K562 treated with DMSO at 1 percent for 12 hours (cell line): Measurements from ENCODE around the gene UTS2. TPM values are rescaled to one million over a fixed set of nuclear protein-coding genes. Genes with fewer than 3 reads are reported as not detected.

Experiments
- total RNA-seq: library from RNA; unstranded; fragments of 300-600 nt; gene quantifications from 2 replicates; pipeline ENCODE4 v1.2.3, GENCODE V29; 2022; ENCODE audit not compliant: insufficient read depth

Gene UTS2, protein sequence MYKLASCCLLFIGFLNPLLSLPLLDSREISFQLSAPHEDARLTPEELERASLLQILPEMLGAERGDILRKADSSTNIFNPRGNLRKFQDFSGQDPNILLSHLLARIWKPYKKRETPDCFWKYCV
- total RNA-seq = not detected in 2 replicates

DNA sequence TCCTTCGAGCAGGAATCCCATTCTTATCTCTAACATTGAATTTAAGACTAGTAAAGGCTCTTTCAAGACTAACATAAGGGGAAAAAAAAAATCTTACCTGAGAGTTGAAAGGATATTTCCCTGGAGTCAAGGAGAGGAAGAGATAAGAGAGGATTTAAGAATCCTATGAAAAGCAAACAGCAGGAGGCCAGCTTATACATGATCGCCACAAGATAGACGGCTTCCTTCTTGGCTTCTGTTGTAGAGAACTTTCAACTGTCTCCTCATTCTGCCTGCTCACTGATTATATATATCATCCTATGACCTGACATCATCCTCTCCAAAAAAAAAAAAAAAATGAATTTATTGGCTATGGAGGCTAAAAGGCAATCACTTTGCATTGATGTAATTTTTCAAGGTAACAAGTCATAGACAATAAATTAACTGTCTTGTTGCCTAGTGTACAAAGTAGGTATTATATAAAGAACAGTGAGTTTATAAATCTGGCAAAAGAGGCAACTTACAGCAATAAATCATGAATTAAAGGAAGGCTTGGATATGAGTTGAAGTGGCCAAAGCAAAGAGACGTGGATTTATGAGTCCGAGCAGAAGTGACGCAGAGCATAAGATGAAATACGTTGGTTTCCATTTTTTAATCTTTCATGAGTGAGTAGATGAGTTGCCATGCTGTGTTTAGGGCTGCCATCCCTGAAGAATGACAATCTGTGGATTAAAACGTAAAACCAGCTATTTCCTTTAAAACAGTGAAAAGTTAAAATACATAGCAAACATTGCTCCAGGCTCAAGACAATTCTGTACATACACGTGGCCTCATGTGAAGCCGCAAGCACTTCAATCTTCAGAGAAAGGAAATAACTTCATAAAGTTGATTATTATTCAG is at the start of gene UTS2:
TSS of gene UTS2 (minus strand) at position 262 of the 880 bp plus-strand sequence. CDS start at position 200, 62 bp downstream.

Other genes with a start within 250 kb of the UTS2 start
- gene VAMP3, start 81.8 kb downstream of the UTS2 start, total RNA-seq = 24.4 and 46.1 TPM in 2 replicates
- 2.8 and 8.2 TPM in 2 replicates for gene PER3, start 68.8 kb downstream of the UTS2 start, total RNA-seq
- gene TNFRSF9, start 87.8 kb upstream of the UTS2 start, total RNA-seq = 1.6 and 3.3 TPM in 2 replicates
- gene PARK7, start 108.6 kb upstream of the UTS2 start, total RNA-seq = 345 and 377 TPM in 2 replicates
- gene ERRFI1, start 173.2 kb upstream of the UTS2 start, total RNA-seq = 2.5 and 5.9 TPM in 2 replicates